Measurements from ENCODE around the gene SLC27A5.
"Not testable (repeated sequence)": the region's sequence is repeated elsewhere in the genome, so short reads cannot be mapped to it uniquely, and the experiment has no call there.

The SLC27A5 gene

DNA sequence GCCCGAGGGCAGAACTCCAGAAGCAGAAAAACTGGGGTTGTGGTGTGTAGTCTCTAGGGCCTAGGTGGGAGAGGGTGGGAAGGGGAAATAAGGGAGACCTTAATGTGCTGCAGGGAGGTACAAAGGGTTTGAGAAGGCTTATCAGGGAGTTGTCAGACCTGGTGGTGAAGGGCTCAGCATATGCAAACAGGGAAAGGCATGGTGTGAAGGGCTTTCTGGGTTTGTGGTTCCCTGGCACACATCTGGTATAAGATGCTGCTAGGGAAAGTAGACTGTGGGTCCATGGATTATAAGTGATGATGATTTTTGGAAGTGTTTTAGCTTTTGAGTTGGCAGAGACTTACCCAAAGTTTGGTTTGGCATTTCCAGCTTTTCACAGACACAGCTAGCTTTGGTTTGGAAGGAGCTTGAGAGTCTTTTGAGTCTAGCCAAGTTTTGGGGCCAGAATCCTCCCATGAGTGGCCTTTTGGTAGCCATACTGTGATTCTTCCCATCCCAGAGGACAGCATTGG lies 34.3 kb upstream of the SLC27A5 start:
- H3K9ac ChIP-seq (ENCODE audit: insufficient read length): peak overlapping the region; percentile 97
- no peak for TF ChIP-seq EZH2 (IDR thresholded peaks at IDR 0.05)
- no peak for TF ChIP-seq POLR2AphosphoS5 (IDR thresholded peaks at IDR 0.05; ENCODE audit: borderline replicate concordance, low read depth, low read length)
- TF ChIP-seq FOXP2 (optimal IDR thresholded peaks at IDR 0.05; ENCODE audit: control extremely low read depth, extremely low read length, insufficient read depth): no peak
- no peak for DNase-seq (ENCODE audit: low read depth, low spot score)
- H3K9me3 ChIP-seq (ENCODE audit: low read depth, low read length): no peaks in the 10 kb centered on the region
- H3K27ac ChIP-seq: peak overlapping the region; percentile 63
- peaks cover 63% of the 10 kb centered on the region for H3K36me3 ChIP-seq (ENCODE audit: insufficient read depth, low read length)
- peak overlapping the region; percentile 97 for H3K4me3 ChIP-seq

DNA sequence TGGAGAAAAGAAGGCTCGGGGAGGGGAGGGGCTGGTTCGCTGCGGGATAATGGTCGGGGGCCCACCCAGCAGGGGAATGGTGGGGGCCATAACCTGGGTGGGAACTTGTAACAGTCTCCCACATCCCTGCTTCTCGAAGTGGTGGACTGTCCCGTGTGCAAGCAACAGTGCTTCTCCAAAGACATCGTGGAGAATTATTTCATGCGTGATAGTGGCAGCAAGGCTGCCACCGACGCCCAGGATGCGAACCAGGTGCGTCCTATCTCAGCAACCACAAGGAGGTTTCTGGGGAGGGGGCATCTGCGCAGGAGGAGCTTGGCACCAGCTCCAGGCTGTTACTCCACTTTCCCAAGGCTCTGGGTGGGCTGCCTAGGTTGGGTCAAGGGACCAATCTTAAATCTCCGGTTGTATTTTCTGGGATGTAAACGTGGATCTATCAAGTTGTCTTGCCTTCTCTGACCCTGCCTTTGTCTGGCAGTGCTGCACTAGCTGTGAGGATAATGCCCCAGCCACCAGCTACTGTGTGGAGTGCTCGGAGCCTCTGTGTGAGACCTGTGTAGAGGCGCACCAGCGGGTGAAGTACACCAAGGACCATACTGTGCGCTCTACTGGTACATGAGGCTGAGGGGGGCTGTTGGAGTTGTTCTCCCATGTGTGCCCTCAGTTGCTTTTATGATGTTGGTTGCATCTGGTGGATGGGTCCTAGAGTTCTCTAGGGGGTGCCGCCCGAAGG lies 33.7 kb upstream of the SLC27A5 start:
- H3K9me3 ChIP-seq (ENCODE audit: low read depth, low read length): no peaks in the 10 kb centered on the region
- TF ChIP-seq EZH2 (IDR thresholded peaks at IDR 0.05): no peak
- TF ChIP-seq POLR2AphosphoS5 (IDR thresholded peaks at IDR 0.05; ENCODE audit: borderline replicate concordance, low read depth, low read length): no peak
- TF ChIP-seq FOXP2 (optimal IDR thresholded peaks at IDR 0.05; ENCODE audit: control extremely low read depth, extremely low read length, insufficient read depth): no peak
- peak overlapping the region; percentile 97 for H3K4me3 ChIP-seq
- H3K9ac ChIP-seq (ENCODE audit: insufficient read length): peak overlapping the region; percentile 97
- peaks cover 57% of the 10 kb centered on the region for H3K36me3 ChIP-seq (ENCODE audit: insufficient read depth, low read length)
- no peak for DNase-seq (ENCODE audit: low read depth, low spot score)
- H3K27ac ChIP-seq: peak overlapping the region; percentile 75; the same call in 1 of the 2 replicates

DNA sequence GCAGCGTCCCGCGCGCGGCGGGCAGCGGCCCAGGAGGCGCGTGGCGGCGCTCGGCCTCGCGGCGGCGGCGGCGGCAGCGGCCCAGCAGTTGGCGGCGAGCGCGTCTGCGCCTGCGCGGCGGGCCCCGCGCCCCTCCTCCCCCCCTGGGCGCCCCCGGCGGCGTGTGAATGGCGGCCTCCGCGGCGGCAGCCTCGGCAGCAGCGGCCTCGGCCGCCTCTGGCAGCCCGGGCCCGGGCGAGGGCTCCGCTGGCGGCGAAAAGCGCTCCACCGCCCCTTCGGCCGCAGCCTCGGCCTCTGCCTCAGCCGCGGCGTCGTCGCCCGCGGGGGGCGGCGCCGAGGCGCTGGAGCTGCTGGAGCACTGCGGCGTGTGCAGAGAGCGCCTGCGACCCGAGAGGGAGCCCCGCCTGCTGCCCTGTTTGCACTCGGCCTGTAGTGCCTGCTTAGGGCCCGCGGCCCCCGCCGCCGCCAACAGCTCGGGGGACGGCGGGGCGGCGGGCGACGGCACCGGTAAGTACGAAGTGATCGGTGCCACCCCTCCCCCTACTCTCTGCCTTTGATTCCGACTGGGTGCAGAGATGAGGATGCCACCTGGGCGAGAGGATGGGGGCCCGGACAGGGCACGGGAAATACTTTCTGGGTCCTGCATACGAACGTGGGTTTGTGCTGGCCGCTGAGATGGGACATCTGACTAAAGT lies 32.9 kb upstream of the SLC27A5 start:
- Histone ChIP-seq H3K27ac (peak overlapping the region; percentile 87), H3K4me3 (peak overlapping the region; percentile 97), H3K9me3 (ENCODE audit: low read depth, low read length) (no peaks in the 10 kb centered on the region), H3K36me3 (ENCODE audit: insufficient read depth, low read length) (peaks cover 50% of the 10 kb centered on the region), H3K9ac (ENCODE audit: insufficient read length) (peak overlapping the region; percentile 97)
- TF ChIP-seq EZH2 (IDR thresholded peaks at IDR 0.05): no peak
- TF ChIP-seq POLR2AphosphoS5 (IDR thresholded peaks at IDR 0.05; ENCODE audit: borderline replicate concordance, low read depth, low read length): no peak
- no peak for TF ChIP-seq FOXP2 (optimal IDR thresholded peaks at IDR 0.05; ENCODE audit: control extremely low read depth, extremely low read length, insufficient read depth)
- DNase-seq (ENCODE audit: low read depth, low spot score): no peak

DNA sequence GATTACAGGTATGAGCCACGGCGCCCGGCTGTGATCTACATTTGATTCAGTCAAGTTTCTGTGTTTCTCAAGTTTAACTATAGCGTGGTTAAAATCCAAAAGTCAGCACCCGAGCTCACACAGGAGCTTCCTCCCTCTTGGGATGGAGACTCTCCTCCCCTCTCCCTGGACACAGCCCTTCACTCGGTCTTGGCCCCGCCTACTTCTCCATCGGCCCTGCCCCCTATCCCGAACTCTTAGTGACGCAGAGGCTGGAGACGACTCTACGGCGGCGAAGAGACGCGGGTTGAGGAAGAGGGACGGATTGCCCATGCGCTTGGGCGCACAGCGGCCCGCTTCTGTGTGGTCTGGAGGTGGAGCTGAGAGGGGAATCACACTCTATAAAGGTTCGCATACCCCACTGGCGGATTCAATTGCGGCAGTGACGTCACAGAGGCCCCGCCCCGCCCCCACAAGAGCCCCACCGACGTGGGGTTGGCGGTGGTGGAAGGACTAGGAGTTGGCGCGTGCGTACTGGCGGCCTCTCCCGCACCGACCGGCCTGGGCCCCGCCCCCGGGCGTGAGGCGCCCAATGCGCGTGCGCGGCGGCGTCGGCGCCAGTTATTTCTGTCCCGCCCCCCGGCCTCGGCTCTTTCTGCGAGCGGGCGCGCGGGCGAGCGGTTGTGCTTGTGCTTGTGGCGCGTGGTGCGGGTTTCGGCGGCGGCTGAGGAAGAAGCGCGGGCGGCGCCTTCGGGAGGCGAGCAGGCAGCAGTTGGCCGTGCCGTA lies 32.2 kb upstream of the SLC27A5 start, which contains the start of gene TRIM28:
Gene TRIM28 (plus strand): TSS at position 239 of the 765 bp plus-strand sequence. CDS start 694 bp downstream, outside the sequence.
- DNase-seq (ENCODE audit: low read depth, low spot score): peak; percentile 96
- Histone ChIP-seq H3K9me3 (ENCODE audit: low read depth, low read length) (no peaks in the 10 kb centered on the region), H3K4me3 (peak within 1 kb of the TSS; percentile 97), H3K9ac (ENCODE audit: insufficient read length) (peak within 1 kb of the TSS; percentile 97), H3K36me3 (ENCODE audit: insufficient read depth, low read length) (peaks cover 42% of the 10 kb centered on the region), H3K27ac (peak within 1 kb of the TSS; percentile 95)
- peak; percentile 94 for TF ChIP-seq POLR2AphosphoS5 (IDR thresholded peaks at IDR 0.05; ENCODE audit: borderline replicate concordance, low read depth, low read length)
- no peak for TF ChIP-seq FOXP2 (optimal IDR thresholded peaks at IDR 0.05; ENCODE audit: control extremely low read depth, extremely low read length, insufficient read depth)

DNA sequence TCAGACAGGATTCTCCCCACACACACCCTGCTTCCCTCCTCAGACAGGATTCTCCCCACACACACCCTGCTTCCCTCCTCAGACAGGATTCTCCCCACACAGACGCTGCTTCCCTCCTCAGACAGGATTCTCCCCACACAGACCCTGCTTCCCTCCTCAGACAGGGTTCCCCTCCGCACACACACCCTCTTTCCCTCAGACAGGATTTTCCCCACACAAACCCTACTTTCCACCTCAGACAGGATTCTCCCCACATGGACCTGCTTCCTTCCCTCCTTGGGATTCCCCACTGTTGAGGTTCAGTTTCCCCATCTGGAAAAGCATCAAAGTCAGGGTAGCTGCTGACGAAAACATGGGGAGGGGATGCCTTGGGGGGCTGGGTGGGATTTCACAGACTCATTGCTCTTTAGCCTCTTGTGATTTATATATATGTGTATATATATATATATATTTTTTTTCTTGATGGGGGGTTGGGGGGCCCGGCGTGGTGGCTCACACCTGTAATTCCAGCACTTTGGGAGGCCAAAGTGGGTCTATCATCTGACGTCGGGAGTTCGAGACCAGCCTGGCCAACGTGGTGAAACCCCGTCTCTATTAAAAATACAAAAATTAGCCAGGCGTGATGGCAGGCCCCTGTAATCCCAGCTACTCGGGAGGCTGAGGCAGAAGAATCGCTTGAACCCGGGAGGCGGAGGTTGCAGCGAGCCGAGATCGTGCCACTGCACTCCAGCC lies 31.0 kb upstream of the SLC27A5 start:
- H3K9ac ChIP-seq (ENCODE audit: insufficient read length); H3K4me3 ChIP-seq; H3K27ac ChIP-seq; DNase-seq (ENCODE audit: low read depth, low spot score); H3K9me3 ChIP-seq (ENCODE audit: low read depth, low read length): not testable (repeated sequence)
- H3K36me3 ChIP-seq (ENCODE audit: insufficient read depth, low read length): peaks cover 30% of the 10 kb centered on the region

DNA sequence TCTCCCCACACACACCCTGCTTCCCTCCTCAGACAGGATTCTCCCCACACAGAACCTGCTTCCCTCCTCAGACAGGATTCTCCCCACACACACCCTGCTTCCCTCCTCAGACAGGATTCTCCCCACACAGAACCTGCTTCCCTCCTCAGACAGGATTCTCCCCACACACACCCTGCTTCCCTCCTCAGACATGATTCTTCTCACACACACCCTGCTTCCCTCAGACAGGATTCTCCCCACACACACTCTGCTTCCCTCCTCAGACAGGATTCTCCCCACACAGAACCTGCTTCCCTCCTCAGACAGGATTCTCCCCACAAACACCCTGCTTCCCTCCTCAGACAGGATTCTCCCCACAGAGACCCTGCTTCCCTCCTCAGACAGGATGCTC lies 27.4 kb upstream of the SLC27A5 start:
- H3K9me3 ChIP-seq (ENCODE audit: low read depth, low read length); H3K27ac ChIP-seq; H3K4me3 ChIP-seq; H3K9ac ChIP-seq (ENCODE audit: insufficient read length); H3K36me3 ChIP-seq (ENCODE audit: insufficient read depth, low read length); DNase-seq (ENCODE audit: low read depth, low spot score): not testable (repeated sequence)

DNA sequence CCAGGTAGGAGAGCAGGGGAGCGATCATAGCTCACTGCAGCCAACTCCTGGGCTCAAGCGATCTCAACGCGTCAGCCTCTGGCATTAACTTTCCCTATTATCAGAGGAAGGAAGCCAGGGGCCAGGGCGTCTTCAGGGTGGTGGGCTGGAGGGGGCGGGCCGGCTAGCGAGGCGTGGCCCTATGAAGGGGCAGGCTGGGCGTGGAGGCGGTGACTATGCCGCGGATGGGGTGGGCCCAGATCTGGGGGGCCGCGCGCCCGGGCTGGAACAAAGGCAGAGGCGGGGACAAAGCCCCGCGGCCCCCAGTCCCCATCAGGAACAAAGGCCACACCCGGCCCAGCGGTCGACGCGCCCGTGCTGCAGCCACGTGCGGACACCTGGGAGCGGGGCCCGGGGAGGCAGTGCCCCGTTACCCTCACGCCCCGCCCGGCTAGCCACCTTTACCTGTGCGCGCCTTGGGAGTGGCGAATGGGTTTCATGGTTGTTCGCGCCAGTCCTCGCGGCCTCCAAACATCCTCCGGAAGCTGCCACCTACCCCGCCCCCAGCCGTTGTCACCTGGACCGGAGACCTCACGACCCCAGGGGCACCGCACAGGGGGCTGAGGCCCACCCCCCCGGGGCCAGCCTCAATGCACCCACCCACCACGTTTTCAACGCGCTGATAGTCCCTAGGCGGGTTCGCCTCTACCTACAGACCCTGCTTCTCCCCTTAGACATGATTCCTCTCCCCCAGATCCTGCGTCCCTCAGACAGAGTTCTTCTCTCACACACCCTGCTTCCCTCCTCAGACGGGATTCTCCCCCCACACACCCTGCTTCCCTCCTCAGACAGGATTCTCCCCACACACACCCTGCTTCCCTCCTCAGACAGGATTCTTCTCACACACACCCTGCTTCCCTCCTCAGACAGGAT lies 26.7 kb upstream of the SLC27A5 start:
- TF ChIP-seq POLR2AphosphoS5 (IDR thresholded peaks at IDR 0.05; ENCODE audit: borderline replicate concordance, low read depth, low read length) (no peak), EZH2 (IDR thresholded peaks at IDR 0.05) (no peak), FOXP2 (optimal IDR thresholded peaks at IDR 0.05; ENCODE audit: control extremely low read depth, extremely low read length, insufficient read depth) (no peak)
- no peak for DNase-seq (ENCODE audit: low read depth, low spot score)
- H3K9me3 ChIP-seq (ENCODE audit: low read depth, low read length): no peaks in the 10 kb centered on the region
- no peak overlapping the region for H3K27ac ChIP-seq
- no peak overlapping the region for H3K4me3 ChIP-seq
- no peaks in the 10 kb centered on the region for H3K36me3 ChIP-seq (ENCODE audit: insufficient read depth, low read length)
- no peak overlapping the region for H3K9ac ChIP-seq (ENCODE audit: insufficient read length)
